Measurements from ENCODE around the gene CDY1B.
"Not testable (repeated sequence)": the region's sequence is repeated elsewhere in the genome, so short reads cannot be mapped to it uniquely, and the experiment has no call there.

CDY1B gene

GRCh38 chrY:24047919-24048318, at the start of gene CDY1B:
TSS of gene CDY1B (minus strand) at chrY:24048019. CDS start at chrY:24047688, 331 bp downstream.
- DNase-seq (ENCODE audit: low read depth in 1 of 2, low spot score in 1 of 2) = not testable (repeated sequence)

- not testable (repeated sequence) for DNase-seq (ENCODE audit: low read depth in 1 of 2, low spot score in 1 of 2)
Measured at GRCh38 chrY:24049525-24049924, 1.7 kb upstream of the CDY1B start.

- not testable (repeated sequence) for DNase-seq (ENCODE audit: low read depth in 1 of 2, low spot score in 1 of 2)
Measured at GRCh38 chrY:24043209-24043608, 4.6 kb downstream of the CDY1B start.

GRCh38 chrY:24039008-24039718, 8.7 kb downstream of the CDY1B start:
- DNase-seq (ENCODE audit: low read depth in 1 of 2, low spot score in 1 of 2) = not testable (repeated sequence)

- DNase-seq (ENCODE audit: low read depth in 1 of 2, low spot score in 1 of 2) = not testable (repeated sequence)
Measured at GRCh38 chrY:24026212-24027103, 21.4 kb downstream of the CDY1B start.
